Progenitor cell of endocrine pancreas (in vitro differentiated cells): Measurements from ENCODE around the gene ZDHHC19. TPM values are rescaled to one million over a fixed set of nuclear protein-coding genes. Genes with fewer than 3 reads are reported as not detected.
"Not testable (repeated sequence)": the region's sequence is repeated elsewhere in the genome, so short reads cannot be mapped to it uniquely, and the experiment has no call there.

Experiments
- DNase-seq: peaks from one replicate; pipeline ENCODE4 v3.0.0; 2021; ENCODE audit warnings: low spot score; ENCODE audit not compliant: unreplicated experiment
- H3K27ac Mint-ChIP-seq: 2 replicates; pipeline ENCODE4 v1.8.0; 2021; ENCODE audit warnings: mild to moderate bottlenecking, moderate library complexity, mixed read lengths
- H3K27me3 Mint-ChIP-seq: 2 replicates; pipeline ENCODE4 v1.8.0; 2021; ENCODE audit warnings: mixed read lengths
- H3K36me3 Mint-ChIP-seq: 2 replicates; pipeline ENCODE4 v1.8.0; 2022; ENCODE audit warnings: mixed read lengths; ENCODE audit not compliant: insufficient read depth
- H3K4me1 Mint-ChIP-seq: 2 replicates; pipeline ENCODE4 v1.8.0; 2021; ENCODE audit warnings: low read depth, mixed read lengths
- H3K4me3 Mint-ChIP-seq: 2 replicates; pipeline ENCODE4 v1.8.0; 2021; ENCODE audit warnings: low read depth, mild to moderate bottlenecking, moderate library complexity, mixed read lengths
- H3K9me3 Mint-ChIP-seq: 2 replicates; pipeline ENCODE4 v1.8.0; 2021; ENCODE audit warnings: low read depth, mixed read lengths
- total RNA-seq: library from RNA; stranded (reverse); gene quantifications from 2 replicates; pipeline ENCODE4 v1.2.1, GENCODE V29; 2021
- TF ChIP-seq, protein P1 (sequence below): fragments of 200-600 bp; sonication (generic); IDR thresholded peaks from one replicate; pipeline ENCODE4 v1.5.0; 2021; ENCODE audit warnings: antibody characterized with exemption, mild to moderate bottlenecking; ENCODE audit not compliant: unreplicated experiment

Gene ZDHHC19
- total RNA-seq, 1 donor from 2014 or later: not detected

- H3K27me3 Mint-ChIP-seq: no peaks in the 10 kb centered on the region
- no peak for DNase-seq
- H3K27ac Mint-ChIP-seq: no peak overlapping the region
- no peaks in the 10 kb centered on the region for H3K4me1 Mint-ChIP-seq
- TF ChIP-seq, protein P1, sequence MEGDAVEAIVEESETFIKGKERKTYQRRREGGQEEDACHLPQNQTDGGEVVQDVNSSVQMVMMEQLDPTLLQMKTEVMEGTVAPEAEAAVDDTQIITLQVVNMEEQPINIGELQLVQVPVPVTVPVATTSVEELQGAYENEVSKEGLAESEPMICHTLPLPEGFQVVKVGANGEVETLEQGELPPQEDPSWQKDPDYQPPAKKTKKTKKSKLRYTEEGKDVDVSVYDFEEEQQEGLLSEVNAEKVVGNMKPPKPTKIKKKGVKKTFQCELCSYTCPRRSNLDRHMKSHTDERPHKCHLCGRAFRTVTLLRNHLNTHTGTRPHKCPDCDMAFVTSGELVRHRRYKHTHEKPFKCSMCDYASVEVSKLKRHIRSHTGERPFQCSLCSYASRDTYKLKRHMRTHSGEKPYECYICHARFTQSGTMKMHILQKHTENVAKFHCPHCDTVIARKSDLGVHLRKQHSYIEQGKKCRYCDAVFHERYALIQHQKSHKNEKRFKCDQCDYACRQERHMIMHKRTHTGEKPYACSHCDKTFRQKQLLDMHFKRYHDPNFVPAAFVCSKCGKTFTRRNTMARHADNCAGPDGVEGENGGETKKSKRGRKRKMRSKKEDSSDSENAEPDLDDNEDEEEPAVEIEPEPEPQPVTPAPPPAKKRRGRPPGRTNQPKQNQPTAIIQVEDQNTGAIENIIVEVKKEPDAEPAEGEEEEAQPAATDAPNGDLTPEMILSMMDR: no peak
- H3K4me3 Mint-ChIP-seq: no peak overlapping the region
- no peaks in the 10 kb centered on the region for H3K36me3 Mint-ChIP-seq
- no peaks in the 10 kb centered on the region for H3K9me3 Mint-ChIP-seq
Observed at GRCh38 chr3:196166741-196167140, 44.5 kb downstream of the ZDHHC19 start.

DNA sequence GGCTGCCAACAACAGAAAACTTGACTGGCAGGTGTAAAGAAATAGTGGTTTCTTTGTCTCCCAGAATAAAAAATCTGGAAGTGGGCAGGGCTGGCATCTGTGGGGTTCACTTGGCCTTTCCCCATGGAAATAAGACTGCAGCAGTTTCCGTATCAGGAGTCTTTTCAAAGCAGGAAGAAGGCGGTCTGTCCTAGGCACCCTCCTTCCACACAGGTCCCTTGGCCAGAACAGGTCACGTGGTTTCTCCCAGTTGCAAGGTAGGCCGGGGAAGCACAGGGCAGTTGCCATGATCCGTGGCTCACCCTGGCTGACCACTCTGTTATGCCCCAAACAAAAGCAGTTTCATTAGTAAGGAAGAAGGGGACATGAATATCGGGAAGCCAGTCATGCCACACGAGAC, 45.4 kb downstream of the ZDHHC19 start:
- Mint-ChIP-seq H3K9me3 (no peaks in the 10 kb centered on the region), H3K27me3 (no peaks in the 10 kb centered on the region), H3K4me3 (no peak overlapping the region), H3K36me3 (no peaks in the 10 kb centered on the region), H3K27ac (peak overlapping the region; percentile 37), H3K4me1 (no peaks in the 10 kb centered on the region)
- TF ChIP-seq, protein P1: no peak
- no peak for DNase-seq

GRCh38 chr3:196165006-196165575, 46.1 kb downstream of the ZDHHC19 start:
- not testable (repeated sequence) for H3K4me3 Mint-ChIP-seq, H3K27ac Mint-ChIP-seq, H3K36me3 Mint-ChIP-seq, H3K9me3 Mint-ChIP-seq, DNase-seq, H3K4me1 Mint-ChIP-seq, H3K27me3 Mint-ChIP-seq

- no peak for DNase-seq
- H3K4me1 Mint-ChIP-seq: peaks cover 11% of the 10 kb centered on the region
- no peaks in the 10 kb centered on the region for H3K36me3 Mint-ChIP-seq
- H3K27ac Mint-ChIP-seq: no peak overlapping the region
- no peaks in the 10 kb centered on the region for H3K27me3 Mint-ChIP-seq
- no peak overlapping the region for H3K4me3 Mint-ChIP-seq
- H3K9me3 Mint-ChIP-seq: no peaks in the 10 kb centered on the region
- TF ChIP-seq, protein P1: no peak
Observed at GRCh38 chr3:196164576-196164975, 46.6 kb downstream of the ZDHHC19 start.

DNA sequence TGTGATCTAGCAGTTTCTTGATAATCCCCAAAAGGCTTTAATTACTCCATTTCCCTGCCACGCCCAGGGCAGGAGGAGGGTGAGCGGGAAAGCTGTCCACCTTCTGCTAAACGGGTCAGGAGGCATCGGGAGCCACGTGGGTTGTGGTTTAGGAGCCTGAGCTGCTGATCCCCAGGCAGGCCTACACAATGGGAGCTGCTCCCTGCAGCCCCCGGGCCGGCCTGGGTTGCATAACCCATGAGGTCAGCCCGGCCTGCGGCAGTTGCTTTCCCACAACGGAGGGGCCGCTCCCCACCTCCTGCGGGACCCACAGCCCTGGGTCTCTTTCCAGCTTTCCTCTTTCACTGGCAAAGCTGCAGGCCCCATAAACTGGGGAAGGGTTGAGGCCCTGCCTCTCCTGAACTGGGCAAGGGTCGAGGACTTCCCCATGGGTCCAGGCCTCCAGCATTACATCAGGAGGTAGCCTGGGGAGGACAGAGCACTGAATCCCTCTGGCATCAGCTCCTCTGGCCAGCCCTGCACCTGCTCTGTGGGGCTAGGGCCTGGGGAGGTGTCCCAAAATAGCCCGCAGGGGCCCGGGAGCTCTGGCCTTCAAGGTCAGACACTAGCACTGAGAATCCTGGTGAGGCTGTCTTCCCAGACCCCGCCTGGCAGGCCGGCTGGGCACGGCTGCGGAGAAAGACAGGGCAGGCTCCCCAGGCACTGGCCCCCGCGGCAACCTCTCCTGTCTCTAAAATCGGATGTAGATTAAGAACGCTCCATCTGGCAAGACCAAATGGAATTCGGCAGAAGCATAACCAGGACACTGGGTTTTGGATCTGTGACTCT, 47.3 kb downstream of the ZDHHC19 start:
- no peaks in the 10 kb centered on the region for H3K36me3 Mint-ChIP-seq
- no peaks in the 10 kb centered on the region for H3K27me3 Mint-ChIP-seq
- H3K9me3 Mint-ChIP-seq: no peaks in the 10 kb centered on the region
- DNase-seq: no peak
- H3K4me1 Mint-ChIP-seq: peaks cover 13% of the 10 kb centered on the region
- no peak overlapping the region for H3K4me3 Mint-ChIP-seq
- TF ChIP-seq, protein P1: no peak
- peak overlapping the region; percentile 37 for H3K27ac Mint-ChIP-seq

- H3K9me3 Mint-ChIP-seq: no peaks in the 10 kb centered on the region
- H3K27me3 Mint-ChIP-seq: no peaks in the 10 kb centered on the region
- TF ChIP-seq, protein P1: no peak
- H3K27ac Mint-ChIP-seq: peak overlapping the region; percentile 37
- H3K4me3 Mint-ChIP-seq: no peak overlapping the region
- peaks cover 13% of the 10 kb centered on the region for H3K4me1 Mint-ChIP-seq
- no peak for DNase-seq
- no peaks in the 10 kb centered on the region for H3K36me3 Mint-ChIP-seq
Observed at GRCh38 chr3:196163212-196163611, 48.0 kb downstream of the ZDHHC19 start.
